SK-N-SH (cell line): ENCODE data around the gene EVC. TPM values are rescaled to one million over a fixed set of nuclear protein-coding genes. Genes with fewer than 3 reads are reported as not detected.

ENCODE experiments used
- CTCF ChIA-PET: fragments of 300-600, 350-600 bp; formaldehyde crosslinking; extraction: SDS; loops from one replicate; lab custom pipeline; 2021; lab: Yijun Ruan, JAX
- POLR2A ChIA-PET: fragments of 350-600 bp; sonication (Branson Sonifier 250); formaldehyde crosslinking; extraction: SDS; loops from one replicate; lab custom pipeline; 2020; ENCODE audit warnings: antibody characterized with exemption, inconsistent platforms; lab: Yijun Ruan, JAX
- DNase-seq: peaks from one replicate; pipeline ENCODE4 v3.0.0; 2012
- H2AFZ ChIP-seq: fragments of 200-600 bp; sonication (generic); 2 replicates; pipeline ENCODE4 v1.8.1; 2016; ENCODE audit warnings: antibody characterized with exemption, mild to moderate bottlenecking, low read depth
- H3F3A ChIP-seq: fragments of 200-600 bp; sonication (generic); replicated peaks from 2 replicates; pipeline ENCODE3; 2016; ENCODE audit warnings: antibody characterized with exemption, mild to moderate bottlenecking; ENCODE audit not compliant: insufficient read depth
- H3K27ac ChIP-seq, 2 experiments: fragments of 200-500 bp in 1 of 2; fragments of 200-600 bp in 1 of 2; sonication (Bioruptor generic) in 1 of 2; sonication (generic), shearing (Covaris generic) in 1 of 2; 2 replicates each; pipeline versions ENCODE4 v1.5.1 to v1.6.1; 2014 to 2016; ENCODE audit warnings: low read depth in 2 of 2, inconsistent platforms in 1 of 2, low read length in 1 of 2, mild to moderate bottlenecking in 1 of 2, mixed read lengths in 1 of 2
- H3K27me3 ChIP-seq: fragments of 200-600 bp; sonication (generic), shearing (Covaris generic); 2 replicates; pipeline ENCODE4 v1.6.1; 2016; ENCODE audit warnings: mixed run types; ENCODE audit not compliant: insufficient read depth
- H3K36me3 ChIP-seq, 2 experiments: fragments of 200-500 bp in 1 of 2; fragments of 200-600 bp in 1 of 2; sonication (Bioruptor generic) in 1 of 2; sonication (generic) in 1 of 2; replicated peaks in 1 of 2; 2 replicates each; pipeline versions ENCODE3 to v1.5.1; 2014 to 2016; ENCODE audit warnings: low read length in 1 of 2, mild to moderate bottlenecking in 1 of 2; ENCODE audit not compliant: insufficient read depth in 2 of 2, control insufficient read depth in 1 of 2
- H3K4me1 ChIP-seq, 2 experiments: fragments of 200-500 bp in 1 of 2; fragments of 200-600 bp in 1 of 2; sonication (Bioruptor generic) in 1 of 2; sonication (generic), shearing (Covaris generic) in 1 of 2; 2 replicates each; pipeline versions ENCODE4 v1.5.1 to v1.6.1; 2014 to 2016; ENCODE audit warnings: low read depth in 1 of 2, low read length in 1 of 2, mixed run types in 1 of 2; ENCODE audit not compliant: insufficient read depth in 2 of 2, control insufficient read depth in 1 of 2
- H3K4me2 ChIP-seq: fragments of 200-600 bp; sonication (generic), shearing (Covaris generic); 2 replicates; pipeline ENCODE4 v1.6.1; 2017; ENCODE audit warnings: mixed run types
- H3K4me3 ChIP-seq, 2 experiments: fragments of 200-500 bp in 1 of 2; fragments of 200-600 bp in 1 of 2; sonication (Bioruptor generic) in 1 of 2; sonication (generic), shearing (Covaris generic) in 1 of 2; 2 replicates each; pipeline versions ENCODE4 v1.5.1 to v1.8.1; 2014 to 2016; ENCODE audit warnings: low read depth in 2 of 2, inconsistent platforms in 1 of 2, low read length in 1 of 2, mild to moderate bottlenecking in 1 of 2, mixed read lengths in 1 of 2, moderate library complexity in 1 of 2
- H3K79me2 ChIP-seq: fragments of 200-600 bp; sonication (generic); 2 replicates; pipeline ENCODE4 v1.8.1; 2017; ENCODE audit warnings: mild to moderate bottlenecking; ENCODE audit not compliant: insufficient read depth
- H3K9ac ChIP-seq: fragments of 200-600 bp; sonication (generic); 2 replicates; pipeline ENCODE4 v1.6.1; 2017; ENCODE audit warnings: mixed run types
- H3K9me2 ChIP-seq: fragments of 200-600 bp; sonication (generic); 2 replicates; pipeline ENCODE4 v1.6.1; 2017; ENCODE audit warnings: mixed run types
- H3K9me3 ChIP-seq: fragments of 200-600 bp; sonication (generic); 2 replicates; pipeline ENCODE4 v1.6.1; 2017; ENCODE audit warnings: mixed run types, mild to moderate bottlenecking, moderate library complexity
- H4K20me1 ChIP-seq: fragments of 200-600 bp; sonication (generic); 2 replicates; pipeline ENCODE4 v1.6.1; 2017; ENCODE audit warnings: mild to moderate bottlenecking, mixed run types; ENCODE audit not compliant: insufficient read depth
- EP300 ChIP-seq, 2 experiments: IDR thresholded peaks; 2 replicates each; pipeline versions ENCODE4 v1.4.0 to v1.6.1; 2012; ENCODE audit warnings: borderline replicate concordance in 1 of 2, low read depth in 1 of 2, low read length in 1 of 2
- GABPA ChIP-seq: IDR thresholded peaks from 2 replicates; pipeline ENCODE4 v1.4.0; 2012; ENCODE audit warnings: low read depth, mild to moderate bottlenecking
- GATA2 ChIP-seq: sonication (generic); formaldehyde crosslinking; IDR thresholded peaks from 2 replicates; pipeline ENCODE4 v1.5.0; 2020; ENCODE audit warnings: mild to moderate bottlenecking, missing genetic modification reagents
- MEF2A ChIP-seq: IDR thresholded peaks from 2 replicates; pipeline ENCODE4 v1.4.0; 2012; ENCODE audit warnings: low read depth, borderline replicate concordance
- MXI1 ChIP-seq: IDR thresholded peaks from 2 replicates; pipeline ENCODE4 v1.6.1; 2012; ENCODE audit warnings: mild to moderate bottlenecking, low read depth, low read length, improper control_type of control experiment
- NFIC ChIP-seq: IDR thresholded peaks from 2 replicates; pipeline ENCODE4 v1.4.0; 2012; ENCODE audit warnings: borderline replicate concordance
- NRF1 ChIP-seq: IDR thresholded peaks from 2 replicates; pipeline ENCODE4 v1.6.1; 2012; ENCODE audit warnings: low read depth, mild to moderate bottlenecking, low read length
- POLR2AphosphoS5 ChIP-seq: IDR thresholded peaks from 2 replicates; pipeline ENCODE4 v1.6.1; 2012; ENCODE audit warnings: low read depth, low read length
- RAD21 ChIP-seq: IDR thresholded peaks from 2 replicates; pipeline ENCODE4 v1.6.1; 2012; ENCODE audit warnings: mild to moderate bottlenecking, low read length
- RFX5 ChIP-seq: IDR thresholded peaks from 2 replicates; pipeline ENCODE4 v1.6.1; 2012; ENCODE audit warnings: mild to moderate bottlenecking, improper control_type of control experiment, low read length
- RXRA ChIP-seq: IDR thresholded peaks from 2 replicates; pipeline ENCODE4 v1.4.0; 2012; ENCODE audit warnings: low read depth, mild to moderate bottlenecking, borderline replicate concordance
- SMC3 ChIP-seq: IDR thresholded peaks from 2 replicates; pipeline ENCODE4 v1.6.1; 2012; ENCODE audit warnings: low read depth, low read length, improper control_type of control experiment
- TCF12 ChIP-seq: IDR thresholded peaks from 2 replicates; pipeline ENCODE4 v1.4.0; 2012
- WGBS: methylation state at CpG from one replicate; pipeline ENCODE4 v1.1.6; 2017; ENCODE audit warnings: low lambda C conversion rate; 5-methylcytosine and 5-hydroxymethylcytosine counted together
- polyA plus RNA-seq, 3 experiments: library from polyadenylated mRNA; depleted of rRNA; stranded (reverse); fragments of >200 nt; gene quantifications; 2 replicates each; pipeline ENCODE4 v1.2.3, GENCODE V29; 2012
- TF ChIP-seq, protein P1 (sequence below): fragments of 150-350 bp; IDR thresholded peaks from 2 replicates; pipeline ENCODE4 v1.6.1; 2017; ENCODE audit warnings: antibody characterized with exemption, low read length, low read depth, borderline replicate concordance
- TF ChIP-seq, protein P2 (sequence below): IDR thresholded peaks from 2 replicates; pipeline ENCODE4; 2012
- TF ChIP-seq, protein P3 (sequence below): IDR thresholded peaks from 2 replicates; pipeline ENCODE4 v1.4.0; 2012; ENCODE audit warnings: low read depth
- TF ChIP-seq, protein P4 (sequence below): fragments of 150-350 bp; IDR thresholded peaks from 2 replicates; pipeline ENCODE4 v1.6.1; 2016; ENCODE audit warnings: mild to moderate bottlenecking, low read depth, low read length

Gene EVC
- polyA plus RNA-seq, 1 of the 3 experiments (the other 2 are of a cell fraction) = 3.8 TPM

DNA sequence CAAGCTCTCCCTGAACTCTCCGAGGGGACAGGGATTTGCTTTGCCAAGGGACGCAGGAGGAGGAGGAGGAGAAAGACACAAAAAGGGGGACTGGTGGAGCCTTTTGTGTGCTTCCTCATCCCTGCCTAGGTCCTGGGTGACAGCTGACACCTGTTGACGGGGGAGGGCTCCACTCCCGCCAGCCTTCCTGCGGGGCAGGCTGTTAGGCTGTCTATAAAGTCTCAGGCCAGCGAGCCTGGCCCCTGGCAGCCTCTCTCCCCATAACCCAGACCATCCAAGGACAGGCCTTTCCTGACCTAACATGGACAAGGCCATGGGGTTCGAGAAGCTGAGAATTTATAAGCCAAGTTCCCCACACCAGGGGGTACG lies 1.8 kb upstream of the EVC start:
- Histone ChIP-seq H3K36me3 (peaks cover 0 to under 1% of the 10 kb centered on the region in 2 experiments), H3K9me2 (no peaks in the 10 kb centered on the region), H2AFZ (no peak overlapping the region), H3K4me1 (peaks cover 3 to 30% of the 10 kb centered on the region in 2 experiments; a peak in 1 of 4 replicates), H3K4me2 (no peak overlapping the region), H3K4me3 (no peak overlapping the region), H4K20me1 (no peaks in the 10 kb centered on the region), H3K27ac (no peak overlapping the region), H3K9ac (no peak overlapping the region), H3K79me2 (peaks cover 26% of the 10 kb centered on the region), H3F3A (no peaks in the 10 kb centered on the region), H3K9me3 (no peaks in the 10 kb centered on the region), H3K27me3 (no peaks in the 10 kb centered on the region)
- DNase-seq = no peak
- POLR2A ChIA-PET = no interaction called here
- WGBS = 91% methylated on average over 7 of the region's 8 CpGs
- CTCF ChIA-PET = interaction anchor here (1.2 to 1.6 kb wide), 3 partner anchors 33 to 309 kb away, joined by 3 to 5 read pairs (median 3); no protein-coding TSS in a partner anchor
- no peak for TF ChIP-seq SMC3
- no peak for TF ChIP-seq MXI1
- no peak for TF ChIP-seq GABPA
- TF ChIP-seq, protein P1, sequence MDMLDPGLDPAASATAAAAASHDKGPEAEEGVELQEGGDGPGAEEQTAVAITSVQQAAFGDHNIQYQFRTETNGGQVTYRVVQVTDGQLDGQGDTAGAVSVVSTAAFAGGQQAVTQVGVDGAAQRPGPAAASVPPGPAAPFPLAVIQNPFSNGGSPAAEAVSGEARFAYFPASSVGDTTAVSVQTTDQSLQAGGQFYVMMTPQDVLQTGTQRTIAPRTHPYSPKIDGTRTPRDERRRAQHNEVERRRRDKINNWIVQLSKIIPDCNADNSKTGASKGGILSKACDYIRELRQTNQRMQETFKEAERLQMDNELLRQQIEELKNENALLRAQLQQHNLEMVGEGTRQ = no peak
- no peak for TF ChIP-seq POLR2AphosphoS5
- TF ChIP-seq, protein P2, sequence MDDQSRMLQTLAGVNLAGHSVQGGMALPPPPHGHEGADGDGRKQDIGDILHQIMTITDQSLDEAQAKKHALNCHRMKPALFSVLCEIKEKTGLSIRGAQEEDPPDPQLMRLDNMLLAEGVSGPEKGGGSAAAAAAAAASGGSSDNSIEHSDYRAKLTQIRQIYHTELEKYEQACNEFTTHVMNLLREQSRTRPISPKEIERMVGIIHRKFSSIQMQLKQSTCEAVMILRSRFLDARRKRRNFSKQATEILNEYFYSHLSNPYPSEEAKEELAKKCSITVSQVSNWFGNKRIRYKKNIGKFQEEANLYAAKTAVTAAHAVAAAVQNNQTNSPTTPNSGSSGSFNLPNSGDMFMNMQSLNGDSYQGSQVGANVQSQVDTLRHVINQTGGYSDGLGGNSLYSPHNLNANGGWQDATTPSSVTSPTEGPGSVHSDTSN = no peak
- no peak for TF ChIP-seq RXRA
- no peak for TF ChIP-seq TCF12
- TF ChIP-seq RAD21 = no peak
- TF ChIP-seq, protein P3, sequence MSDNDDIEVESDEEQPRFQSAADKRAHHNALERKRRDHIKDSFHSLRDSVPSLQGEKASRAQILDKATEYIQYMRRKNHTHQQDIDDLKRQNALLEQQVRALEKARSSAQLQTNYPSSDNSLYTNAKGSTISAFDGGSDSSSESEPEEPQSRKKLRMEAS = no peak
- TF ChIP-seq NFIC = no peak
- no peak for TF ChIP-seq RFX5
- TF ChIP-seq, protein P4, sequence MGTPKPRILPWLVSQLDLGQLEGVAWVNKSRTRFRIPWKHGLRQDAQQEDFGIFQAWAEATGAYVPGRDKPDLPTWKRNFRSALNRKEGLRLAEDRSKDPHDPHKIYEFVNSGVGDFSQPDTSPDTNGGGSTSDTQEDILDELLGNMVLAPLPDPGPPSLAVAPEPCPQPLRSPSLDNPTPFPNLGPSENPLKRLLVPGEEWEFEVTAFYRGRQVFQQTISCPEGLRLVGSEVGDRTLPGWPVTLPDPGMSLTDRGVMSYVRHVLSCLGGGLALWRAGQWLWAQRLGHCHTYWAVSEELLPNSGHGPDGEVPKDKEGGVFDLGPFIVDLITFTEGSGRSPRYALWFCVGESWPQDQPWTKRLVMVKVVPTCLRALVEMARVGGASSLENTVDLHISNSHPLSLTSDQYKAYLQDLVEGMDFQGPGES = no peak
- no peak for TF ChIP-seq MEF2A
- TF ChIP-seq NRF1 = no peak
- no peak for TF ChIP-seq GATA2 (CRISPR knock-in tag)
- no peak for TF ChIP-seq EP300 (IDR thresholded peaks at IDR 0.05; ENCODE audit: borderline replicate concordance in 1 of 2, low read depth in 1 of 2, low read length in 1 of 2)
